Smooth muscle cell (in vitro differentiated cells): Measurements from ENCODE around the gene TMEM121. TPM values are rescaled to one million over a fixed set of nuclear protein-coding genes. Genes with fewer than 3 reads are reported as not detected.

ENCODE experiments used
- DNase-seq: peaks from one replicate; lab custom pipeline; 2025; ENCODE audit not compliant: unreplicated experiment; lab: John Stamatoyannopoulos, UW
- H2AFZ ChIP-seq: fragments of 200-600 bp; sonication (generic); 2 replicates; pipeline ENCODE4 v1.6.0; 2016; ENCODE audit warnings: antibody characterized with exemption, low read depth, mild to moderate bottlenecking
- H3F3A ChIP-seq: fragments of 200-600 bp; sonication (generic); 2 replicates; pipeline ENCODE4 v1.6.0; 2017; ENCODE audit warnings: antibody characterized with exemption, low read depth
- H3K27ac ChIP-seq: fragments of 200-600 bp; sonication (generic); 2 replicates; pipeline ENCODE4 v1.5.1; 2016; ENCODE audit warnings: low read depth, mild to moderate bottlenecking
- H3K27me3 ChIP-seq: fragments of 200-600 bp; sonication (generic); 2 replicates; pipeline ENCODE4 v1.6.1; 2016; ENCODE audit warnings: low read depth, mild to moderate bottlenecking
- H3K36me3 ChIP-seq: fragments of 200-600 bp; sonication (generic); 2 replicates; pipeline ENCODE4 v1.5.1; 2016; ENCODE audit warnings: low read depth
- H3K4me1 ChIP-seq: fragments of 200-600 bp; sonication (generic); 2 replicates; pipeline ENCODE4 v1.5.1; 2016; ENCODE audit warnings: low read depth
- H3K4me2 ChIP-seq: fragments of 200-600 bp; sonication (generic); 2 replicates; pipeline ENCODE4 v1.6.0; 2016; ENCODE audit warnings: mild to moderate bottlenecking
- H3K4me3 ChIP-seq: fragments of 200-600 bp; sonication (generic); 2 replicates; pipeline ENCODE4 v1.5.1; 2016; ENCODE audit warnings: mild to moderate bottlenecking
- H3K79me2 ChIP-seq: fragments of 200-600 bp; sonication (generic); 2 replicates; pipeline ENCODE4 v1.6.0; 2016; ENCODE audit warnings: low read depth, mild to moderate bottlenecking
- H3K9ac ChIP-seq: fragments of 200-600 bp; sonication (generic); 2 replicates; pipeline ENCODE4 v1.6.0; 2016; ENCODE audit warnings: low read depth
- H3K9me3 ChIP-seq: fragments of 200-600 bp; sonication (generic); replicated peaks from 2 replicates; pipeline ENCODE4 v1.5.1; 2016; ENCODE audit warnings: low read depth
- H4K20me1 ChIP-seq: fragments of 200-600 bp; sonication (generic); 2 replicates; pipeline ENCODE4 v1.6.0; 2016; ENCODE audit warnings: low read depth
- WGBS: methylation state at CpG from one replicate; pipeline ENCODE4 v1.1.7; 2016; ENCODE audit warnings: low lambda C conversion rate; 5-methylcytosine and 5-hydroxymethylcytosine counted together
- polyA plus RNA-seq: library from polyadenylated mRNA; unstranded; fragments of >200 nt; fragmentation: Nextera tagmentation; extraction: Ambion mirVana; gene quantifications from 2 replicates; pipeline ENCODE4 v1.2.1, GENCODE V29; 2016
- total RNA-seq: library from RNA; depleted of rRNA; stranded (reverse); fragments of >200 nt; gene quantifications from 2 replicates; pipeline ENCODE4 v1.2.3, GENCODE V29; 2014
- TF ChIP-seq, protein P1 (sequence below): fragments of 200-600 bp; sonication (generic); IDR thresholded peaks from 2 replicates; pipeline ENCODE4 v1.5.1; 2017; ENCODE audit warnings: borderline replicate concordance, mild to moderate bottlenecking, antibody characterized with exemption; ENCODE audit not compliant: insufficient read depth, poor library complexity, severe bottlenecking

TMEM121 gene
- total and polyA plus RNA-seq, 2 experiments from 2014 or later: 2.6 to 12.1 TPM

DNA sequence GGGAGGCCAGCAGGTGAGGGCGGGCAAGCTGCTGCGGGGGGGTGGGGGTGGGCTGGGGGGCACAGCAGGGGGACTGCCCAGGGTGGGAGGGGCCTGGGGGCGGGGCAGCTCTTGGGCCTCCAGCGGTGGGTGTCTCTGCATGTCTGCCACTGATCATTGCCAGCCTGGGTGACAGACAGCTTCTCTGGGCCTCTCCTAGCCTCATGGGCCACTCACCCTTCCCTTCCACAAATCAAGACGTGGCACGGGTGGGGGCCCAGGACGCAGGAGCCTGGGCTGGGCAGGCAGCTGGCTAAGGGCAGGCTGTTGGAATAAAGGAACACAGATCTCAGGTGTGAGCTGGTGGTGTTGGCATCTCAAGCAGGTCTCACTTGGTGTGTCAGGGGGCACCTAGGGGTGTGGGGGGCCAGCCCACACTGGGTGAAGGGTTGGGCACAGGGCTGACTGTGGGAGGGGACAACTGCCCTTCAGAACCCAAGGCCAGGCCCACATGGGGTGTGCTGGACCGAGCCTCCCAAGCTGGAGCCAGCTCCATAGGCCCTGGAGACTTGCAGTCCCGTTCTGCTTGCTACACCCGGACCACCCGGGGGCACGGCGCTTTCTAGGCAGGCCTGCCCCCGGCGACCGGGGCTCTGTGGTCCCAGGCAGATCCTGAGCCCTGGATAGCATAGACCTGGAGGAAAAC is 32.3 kb upstream of the TMEM121 start:
- Histone ChIP-seq H3K36me3 (no peaks in the 10 kb centered on the region), H3K27me3 (no peaks in the 10 kb centered on the region), H4K20me1 (no peaks in the 10 kb centered on the region), H3K4me1 (peaks cover 5% of the 10 kb centered on the region), H3K4me2 (no peak overlapping the region), H3F3A (no peaks in the 10 kb centered on the region), H3K79me2 (no peaks in the 10 kb centered on the region), H2AFZ (no peak overlapping the region), H3K4me3 (no peak overlapping the region), H3K9me3 (no peaks in the 10 kb centered on the region), H3K9ac (no peak overlapping the region), H3K27ac (no peak overlapping the region)
- TF ChIP-seq, protein P1, sequence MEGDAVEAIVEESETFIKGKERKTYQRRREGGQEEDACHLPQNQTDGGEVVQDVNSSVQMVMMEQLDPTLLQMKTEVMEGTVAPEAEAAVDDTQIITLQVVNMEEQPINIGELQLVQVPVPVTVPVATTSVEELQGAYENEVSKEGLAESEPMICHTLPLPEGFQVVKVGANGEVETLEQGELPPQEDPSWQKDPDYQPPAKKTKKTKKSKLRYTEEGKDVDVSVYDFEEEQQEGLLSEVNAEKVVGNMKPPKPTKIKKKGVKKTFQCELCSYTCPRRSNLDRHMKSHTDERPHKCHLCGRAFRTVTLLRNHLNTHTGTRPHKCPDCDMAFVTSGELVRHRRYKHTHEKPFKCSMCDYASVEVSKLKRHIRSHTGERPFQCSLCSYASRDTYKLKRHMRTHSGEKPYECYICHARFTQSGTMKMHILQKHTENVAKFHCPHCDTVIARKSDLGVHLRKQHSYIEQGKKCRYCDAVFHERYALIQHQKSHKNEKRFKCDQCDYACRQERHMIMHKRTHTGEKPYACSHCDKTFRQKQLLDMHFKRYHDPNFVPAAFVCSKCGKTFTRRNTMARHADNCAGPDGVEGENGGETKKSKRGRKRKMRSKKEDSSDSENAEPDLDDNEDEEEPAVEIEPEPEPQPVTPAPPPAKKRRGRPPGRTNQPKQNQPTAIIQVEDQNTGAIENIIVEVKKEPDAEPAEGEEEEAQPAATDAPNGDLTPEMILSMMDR: no peak
- WGBS: 94% methylated on average over 16 of the region's 16 CpGs
- no peak for DNase-seq

DNA sequence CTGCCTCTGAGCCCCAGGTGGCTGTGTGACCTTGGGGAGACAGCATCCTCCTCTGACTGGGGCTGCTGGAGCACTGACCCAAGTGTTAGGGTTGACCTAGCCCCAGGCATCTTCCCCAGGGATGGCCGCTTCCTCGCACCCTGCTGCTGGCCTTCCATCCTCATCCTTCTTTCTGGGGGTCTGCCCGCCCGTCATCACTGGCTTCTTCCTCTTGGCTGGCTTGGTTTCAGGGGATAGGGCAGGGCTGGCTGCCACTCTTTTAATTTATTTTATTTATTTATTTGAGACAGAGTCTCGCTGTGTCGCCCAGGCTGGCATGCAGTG is 31.8 kb upstream of the TMEM121 start:
- TF ChIP-seq, protein P1: no peak
- DNase-seq: no peak
- Histone ChIP-seq H3K9me3 (no peaks in the 10 kb centered on the region), H3K36me3 (no peaks in the 10 kb centered on the region), H3K79me2 (no peaks in the 10 kb centered on the region), H3K4me3 (no peak overlapping the region), H2AFZ (no peak overlapping the region), H3K4me1 (peaks cover under 1% of the 10 kb centered on the region), H3K27me3 (no peaks in the 10 kb centered on the region), H3F3A (no peaks in the 10 kb centered on the region), H3K4me2 (no peak overlapping the region), H3K27ac (no peak overlapping the region), H4K20me1 (no peaks in the 10 kb centered on the region), H3K9ac (no peak overlapping the region)
- 98% methylated on average over 6 of the region's 6 CpGs for WGBS

DNA sequence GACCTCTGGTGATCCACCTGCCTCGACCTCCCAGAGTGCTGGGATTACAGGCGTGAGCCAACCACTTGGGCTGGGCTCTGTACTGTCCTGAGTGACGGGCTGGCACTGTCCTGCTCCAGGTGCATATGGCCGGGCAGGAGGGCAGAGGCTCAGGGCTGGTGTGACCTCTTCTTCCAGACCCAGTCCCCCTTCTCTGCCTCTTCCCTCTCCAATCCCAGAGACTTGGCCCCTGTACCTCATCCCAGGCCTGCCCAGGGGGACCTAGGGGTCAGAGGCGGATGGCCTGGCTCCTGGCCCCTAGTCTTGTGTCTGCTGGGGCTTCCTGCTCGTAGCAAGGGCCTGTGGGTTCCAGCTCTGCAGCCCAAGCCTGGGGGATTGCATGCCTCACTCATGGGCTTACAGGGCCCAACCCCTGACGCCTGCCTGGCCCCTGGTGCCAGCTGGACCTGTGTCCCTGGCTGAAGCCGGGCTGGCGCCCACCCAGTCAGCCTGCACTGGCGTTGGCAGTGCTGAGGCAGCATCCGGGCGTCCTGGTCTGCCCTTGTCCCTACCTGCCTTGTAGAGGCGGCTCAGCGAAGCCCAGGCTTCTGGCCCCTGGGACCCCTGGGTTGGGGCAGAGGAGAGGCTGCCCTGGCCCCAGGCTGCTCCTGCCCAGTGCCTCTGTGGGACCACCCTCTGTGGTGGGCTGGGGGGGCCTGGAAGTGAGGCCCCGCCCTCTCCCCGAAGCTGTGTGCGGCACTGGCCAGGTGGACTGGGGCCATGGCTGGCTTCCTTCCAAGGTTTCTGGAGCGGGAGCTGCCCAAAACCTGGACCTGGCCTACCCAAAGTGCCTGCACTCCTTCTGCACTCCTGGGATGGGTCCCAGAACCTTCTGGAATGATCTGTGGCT is 31.0 kb upstream of the TMEM121 start:
- no peak overlapping the region for H3K4me2 ChIP-seq
- TF ChIP-seq, protein P1: no peak
- DNase-seq: no peak
- no peaks in the 10 kb centered on the region for H3K36me3 ChIP-seq
- 91% methylated on average over 18 of the region's 18 CpGs for WGBS
- H2AFZ ChIP-seq: no peak overlapping the region
- H3K9me3 ChIP-seq: no peaks in the 10 kb centered on the region
- H3K9ac ChIP-seq: no peak overlapping the region
- no peaks in the 10 kb centered on the region for H4K20me1 ChIP-seq
- no peak overlapping the region for H3K27ac ChIP-seq
- no peaks in the 10 kb centered on the region for H3F3A ChIP-seq
- no peaks in the 10 kb centered on the region for H3K27me3 ChIP-seq
- H3K4me1 ChIP-seq: no peaks in the 10 kb centered on the region
- H3K79me2 ChIP-seq: no peaks in the 10 kb centered on the region
- no peak overlapping the region for H3K4me3 ChIP-seq
